Lower lobe of right lung (tissue), 2 donors: Measurements from ENCODE around the gene HSD17B14. TPM values are rescaled to one million over a fixed set of nuclear protein-coding genes. Genes with fewer than 3 reads are reported as not detected.
A peak's percentile ranks its signal among the peaks of the same experiment; 100 is the strongest.
"Not testable (repeated sequence)": the region's sequence is repeated elsewhere in the genome, so short reads cannot be mapped to it uniquely, and the experiment has no call there.

Source experiments
- ATAC-seq, 2 donors: fragments of 200-7000 bp; cut with Tn5 transposase; one replicate each; pipeline ENCODE4 v1.9.1; 2020 to 2022; ENCODE audit warnings: mild to moderate bottlenecking in 2 of 2, moderate library complexity in 2 of 2
- DNase-seq: peaks from one replicate; pipeline ENCODE4 v3.0.0-alpha.2; 2020
- H3K27ac ChIP-seq: fragments of 200-600 bp; one replicate; pipeline ENCODE4 v1.8.0; 2022
- H3K27me3 ChIP-seq: fragments of 200-600 bp; one replicate; pipeline ENCODE4 v1.8.0; 2022; ENCODE audit warnings: low read depth
- H3K36me3 ChIP-seq: fragments of 200-600 bp; one replicate; pipeline ENCODE4 v1.8.0; 2022; ENCODE audit warnings: mild to moderate bottlenecking
- H3K4me1 ChIP-seq: fragments of 200-600 bp; one replicate; pipeline ENCODE4 v1.8.0; 2022
- H3K4me3 ChIP-seq: fragments of 200-600 bp; one replicate; pipeline ENCODE4 v1.8.0; 2022; ENCODE audit warnings: mild to moderate bottlenecking
- H3K9me3 ChIP-seq: fragments of 200-600 bp; one replicate; pipeline ENCODE4 v1.8.0; 2022
- intact Hi-C: fragments of 100-400 bp; cut with DNase I; formaldehyde crosslinking; loops from one replicate; pipeline ENCODE4 v1.11.0; 2022
- total RNA-seq: library from RNA; stranded (reverse); fragmentation: NEBNext Ultra II Directional; extraction: Animal tissue kit (Norgen Biotek cat#: 25700); gene quantifications from one replicate; pipeline ENCODE4 v1.2.1, GENCODE V29; 2021
- TF ChIP-seq, protein P1 (sequence below): fragments of 200-600 bp; IDR thresholded peaks from one replicate; pipeline ENCODE4 v1.8.0; 2022; ENCODE audit warnings: antibody characterized with exemption, mild to moderate bottlenecking
- donor health status: DM: no; HTN: yes; CAD: no; lungs with severe emphysema.

Gene HSD17B14
- total RNA-seq, 1 donor from 2014 or later = 22.7 TPM

DNA sequence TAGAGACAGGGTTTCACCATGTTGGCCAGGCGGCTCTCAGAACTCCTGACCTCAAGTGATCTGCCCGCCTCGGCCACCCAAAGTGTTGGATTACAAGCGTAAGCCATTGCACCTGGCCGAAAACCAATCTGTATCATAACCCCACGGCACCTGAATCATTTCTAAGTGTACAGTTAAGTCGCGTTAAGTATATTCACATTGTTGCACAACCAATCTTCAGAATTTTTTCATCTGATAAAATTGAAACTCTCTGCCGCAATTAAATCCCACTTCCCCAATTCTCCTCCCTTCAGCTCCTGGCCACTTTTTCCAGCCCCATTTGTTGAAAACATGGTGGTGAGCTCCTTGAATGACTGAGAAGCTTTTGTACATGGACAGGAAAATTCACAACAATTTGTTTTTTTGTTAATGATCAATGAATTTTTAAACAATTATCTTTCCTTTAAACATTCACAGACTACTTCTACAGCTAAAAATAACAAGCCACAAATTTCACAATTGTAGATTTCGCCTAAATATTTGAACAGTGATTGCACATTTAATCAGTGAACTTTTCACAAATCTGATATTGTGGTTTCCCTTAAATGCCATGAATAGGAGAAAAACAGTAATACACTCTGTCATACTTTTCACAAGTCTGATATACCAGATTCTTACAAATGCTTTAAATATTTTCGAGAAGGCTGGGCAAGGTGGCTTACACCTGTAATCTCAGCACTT, 67.1 kb downstream of the HSD17B14 start:
- Histone ChIP-seq H3K4me3 (peak overlapping the region; percentile 2), H3K4me1 (peaks cover 12% of the 10 kb centered on the region), H3K27me3 (no peaks in the 10 kb centered on the region), H3K36me3 (no peaks in the 10 kb centered on the region), H3K9me3 (no peaks in the 10 kb centered on the region), H3K27ac (peak overlapping the region; percentile 6)
- intact Hi-C loops = no loop called here
- no peak for DNase-seq
- TF ChIP-seq, protein P1, sequence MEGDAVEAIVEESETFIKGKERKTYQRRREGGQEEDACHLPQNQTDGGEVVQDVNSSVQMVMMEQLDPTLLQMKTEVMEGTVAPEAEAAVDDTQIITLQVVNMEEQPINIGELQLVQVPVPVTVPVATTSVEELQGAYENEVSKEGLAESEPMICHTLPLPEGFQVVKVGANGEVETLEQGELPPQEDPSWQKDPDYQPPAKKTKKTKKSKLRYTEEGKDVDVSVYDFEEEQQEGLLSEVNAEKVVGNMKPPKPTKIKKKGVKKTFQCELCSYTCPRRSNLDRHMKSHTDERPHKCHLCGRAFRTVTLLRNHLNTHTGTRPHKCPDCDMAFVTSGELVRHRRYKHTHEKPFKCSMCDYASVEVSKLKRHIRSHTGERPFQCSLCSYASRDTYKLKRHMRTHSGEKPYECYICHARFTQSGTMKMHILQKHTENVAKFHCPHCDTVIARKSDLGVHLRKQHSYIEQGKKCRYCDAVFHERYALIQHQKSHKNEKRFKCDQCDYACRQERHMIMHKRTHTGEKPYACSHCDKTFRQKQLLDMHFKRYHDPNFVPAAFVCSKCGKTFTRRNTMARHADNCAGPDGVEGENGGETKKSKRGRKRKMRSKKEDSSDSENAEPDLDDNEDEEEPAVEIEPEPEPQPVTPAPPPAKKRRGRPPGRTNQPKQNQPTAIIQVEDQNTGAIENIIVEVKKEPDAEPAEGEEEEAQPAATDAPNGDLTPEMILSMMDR = no peak
- ATAC-seq = peak in 1 of 2 donors; percentile 51

DNA sequence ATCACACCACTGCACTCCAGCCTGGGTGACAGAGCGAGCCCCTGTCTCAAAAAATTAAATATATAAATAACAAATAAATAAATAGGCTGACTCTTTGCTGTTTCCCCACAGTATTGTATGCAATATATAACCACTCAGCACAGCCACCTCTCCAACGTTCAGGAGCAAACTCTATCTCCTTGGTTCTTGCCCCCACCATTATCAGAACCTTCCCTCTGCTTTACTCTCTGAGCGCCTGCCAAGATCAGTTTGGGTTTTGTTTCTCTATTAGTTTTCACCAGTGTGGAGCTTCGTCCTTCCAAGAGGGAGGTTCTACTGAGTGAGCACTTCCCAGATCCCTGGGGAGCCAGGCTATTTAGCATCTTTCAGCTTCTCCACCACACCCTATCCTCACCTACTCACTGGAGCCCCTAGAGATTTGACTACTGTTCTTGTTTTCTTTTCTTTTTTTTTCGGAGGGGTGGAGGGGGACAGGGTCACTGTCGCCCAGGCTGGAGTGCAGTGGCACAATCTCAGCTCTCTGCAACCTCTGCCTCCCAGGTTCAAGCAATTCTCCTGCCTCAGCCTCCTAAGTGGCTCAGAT, 68.0 kb downstream of the HSD17B14 start:
- H3K9me3 ChIP-seq, intact Hi-C loops, ATAC-seq, H3K27me3 ChIP-seq, H3K36me3 ChIP-seq, H3K27ac ChIP-seq, DNase-seq, H3K4me3 ChIP-seq: not testable (repeated sequence)
- peaks cover 12% of the 10 kb centered on the region for H3K4me1 ChIP-seq

DNA sequence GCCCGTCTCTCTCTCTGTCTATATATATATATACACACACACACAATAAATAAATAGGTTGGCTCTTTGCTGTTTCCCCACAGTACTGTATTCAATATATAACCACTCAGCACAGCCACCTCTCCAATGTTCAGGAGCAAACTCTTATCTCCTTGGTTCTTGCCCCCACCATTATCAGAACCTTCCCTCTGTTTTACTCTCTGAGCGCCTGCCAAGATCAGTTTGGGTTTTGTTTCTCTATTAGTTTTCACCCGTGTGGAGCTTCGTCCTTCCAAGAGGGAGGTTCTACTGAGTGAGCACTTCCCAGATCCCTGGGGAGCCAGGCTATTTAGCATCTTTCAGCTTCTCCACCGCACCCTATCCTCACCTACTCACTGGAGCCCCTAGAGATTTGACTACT, 70.5 kb downstream of the HSD17B14 start:
- intact Hi-C loops, H3K36me3 ChIP-seq, ATAC-seq, DNase-seq, H3K9me3 ChIP-seq, H3K4me3 ChIP-seq, H3K27me3 ChIP-seq, H3K27ac ChIP-seq: not testable (repeated sequence)
- peaks cover 12% of the 10 kb centered on the region for H3K4me1 ChIP-seq

Other genes starting within 250 kb of the HSD17B14 start
- gene SPACA4, start 229.7 kb downstream of the HSD17B14 start, total RNA-seq = not detected
- gene FAM83E, start 221.4 kb downstream of the HSD17B14 start, total RNA-seq = 34.1 TPM
- 997 TPM for gene RPL18, start 217.3 kb downstream of the HSD17B14 start, total RNA-seq
- 23.8 TPM for gene SPHK2, start 217.0 kb downstream of the HSD17B14 start, total RNA-seq
- 17.7 TPM for gene DBP, start 199.1 kb downstream of the HSD17B14 start, total RNA-seq
- gene CA11, start 190.3 kb downstream of the HSD17B14 start, total RNA-seq = 7.8 TPM
- gene NTN5, start 163.5 kb downstream of the HSD17B14 start, total RNA-seq = 0.24 TPM
- gene FUT2, start 140.5 kb downstream of the HSD17B14 start, total RNA-seq = 1.2 TPM
- gene MAMSTR, start 116.8 kb downstream of the HSD17B14 start, total RNA-seq = 1.5 TPM
- 33.4 TPM for gene RASIP1, start 95.9 kb downstream of the HSD17B14 start, total RNA-seq
- 2.9 TPM for gene IZUMO1, start 89.6 kb downstream of the HSD17B14 start, total RNA-seq
- 13.2 TPM for gene FUT1, start 83.8 kb downstream of the HSD17B14 start, total RNA-seq
- gene FGF21, start 81.0 kb downstream of the HSD17B14 start, total RNA-seq = not detected
- gene BCAT2, start 25.5 kb downstream of the HSD17B14 start, total RNA-seq = 60.7 TPM
- 21.2 TPM for gene PLEKHA4, start 32.1 kb upstream of the HSD17B14 start, total RNA-seq
- 80.4 TPM for gene PPP1R15A, start 35.9 kb upstream of the HSD17B14 start, total RNA-seq
- gene TULP2, start 62.3 kb upstream of the HSD17B14 start, total RNA-seq = not detected
- gene NUCB1, start 63.8 kb upstream of the HSD17B14 start, total RNA-seq = 310 TPM
- 1.9 TPM for gene DHDH, start 97.2 kb upstream of the HSD17B14 start, total RNA-seq
- 142 TPM for gene BAX, start 118.4 kb upstream of the HSD17B14 start, total RNA-seq
- gene FTL, start 128.8 kb upstream of the HSD17B14 start, total RNA-seq = 9,799 TPM
- gene GYS1, start 156.8 kb upstream of the HSD17B14 start, total RNA-seq = 24.8 TPM
- gene RUVBL2, start 157.4 kb upstream of the HSD17B14 start, total RNA-seq = 45.3 TPM
- gene LHB, start 180.6 kb upstream of the HSD17B14 start, total RNA-seq = not detected
- gene CGB3, start 187.8 kb upstream of the HSD17B14 start, total RNA-seq = not detected
- gene CGB2, start 195.4 kb upstream of the HSD17B14 start, total RNA-seq = not detected
- gene CGB1, start 200.4 kb upstream of the HSD17B14 start, total RNA-seq = not detected
- not detected for gene CGB5, start 207.4 kb upstream of the HSD17B14 start, total RNA-seq
- not detected for gene CGB8, start 212.6 kb upstream of the HSD17B14 start, total RNA-seq
- 0.77 TPM for gene CGB7, start 221.3 kb upstream of the HSD17B14 start, total RNA-seq
- gene NTF4, start 228.3 kb upstream of the HSD17B14 start, total RNA-seq = 3.1 TPM
- not detected for gene KCNA7, start 236.2 kb upstream of the HSD17B14 start, total RNA-seq
- gene SNRNP70, start 249.0 kb upstream of the HSD17B14 start, total RNA-seq = 203 TPM